HG03135 (cell line): ENCODE data around the gene SHD.

ENCODE experiments used
- ATAC-seq: cut with Tn5 transposase; IDR thresholded peaks from one replicate; pipeline ENCODE4 v1.9.1; 2021; ENCODE audit warnings: mild to moderate bottlenecking, moderate library complexity; ENCODE audit not compliant: unreplicated experiment

The SHD gene

DNA sequence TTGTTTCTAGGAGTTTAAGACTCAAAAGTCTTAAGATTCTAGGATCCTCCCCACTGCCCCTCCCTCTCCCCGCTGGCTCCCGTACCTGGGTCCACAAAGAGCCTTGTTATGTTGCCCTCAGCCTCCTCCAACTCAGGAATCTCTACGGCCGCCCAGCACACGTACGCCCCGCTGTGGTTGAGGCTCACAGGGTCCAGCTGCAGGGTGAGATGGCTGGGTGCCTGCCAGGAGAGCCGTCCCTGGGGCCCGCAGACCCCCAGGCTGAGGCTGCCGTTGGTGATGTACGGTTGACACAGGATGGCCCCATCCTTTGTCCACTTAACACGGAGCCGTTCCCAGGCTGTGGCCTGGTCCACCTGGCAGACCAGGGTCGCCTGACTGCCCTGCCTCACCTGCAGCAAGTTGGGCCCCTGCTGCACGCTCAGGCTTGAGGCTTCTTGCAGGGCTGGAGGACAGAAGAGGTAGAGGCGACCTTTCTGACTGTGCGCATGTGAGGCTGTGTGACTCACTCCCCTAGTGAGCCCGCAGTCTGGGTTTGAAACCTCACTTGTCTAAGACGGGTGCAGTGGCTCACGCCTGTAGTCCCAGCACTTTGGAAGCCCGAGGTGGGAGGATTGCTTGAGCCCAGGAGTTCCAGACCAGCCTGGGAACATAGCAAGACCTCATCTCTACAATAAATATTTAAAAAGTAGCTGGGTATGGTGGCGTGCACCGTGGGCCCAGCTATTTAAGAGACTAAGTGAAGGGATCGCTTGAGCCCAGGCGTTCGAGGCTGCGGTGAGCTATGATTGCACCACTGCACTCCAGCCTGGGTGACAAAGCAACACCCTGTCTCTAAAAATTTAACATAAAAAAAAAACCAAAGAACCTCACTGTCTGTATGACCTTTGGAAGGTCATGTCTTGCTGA, 19.1 kb downstream of the SHD start:
- ATAC-seq = no peak

DNA sequence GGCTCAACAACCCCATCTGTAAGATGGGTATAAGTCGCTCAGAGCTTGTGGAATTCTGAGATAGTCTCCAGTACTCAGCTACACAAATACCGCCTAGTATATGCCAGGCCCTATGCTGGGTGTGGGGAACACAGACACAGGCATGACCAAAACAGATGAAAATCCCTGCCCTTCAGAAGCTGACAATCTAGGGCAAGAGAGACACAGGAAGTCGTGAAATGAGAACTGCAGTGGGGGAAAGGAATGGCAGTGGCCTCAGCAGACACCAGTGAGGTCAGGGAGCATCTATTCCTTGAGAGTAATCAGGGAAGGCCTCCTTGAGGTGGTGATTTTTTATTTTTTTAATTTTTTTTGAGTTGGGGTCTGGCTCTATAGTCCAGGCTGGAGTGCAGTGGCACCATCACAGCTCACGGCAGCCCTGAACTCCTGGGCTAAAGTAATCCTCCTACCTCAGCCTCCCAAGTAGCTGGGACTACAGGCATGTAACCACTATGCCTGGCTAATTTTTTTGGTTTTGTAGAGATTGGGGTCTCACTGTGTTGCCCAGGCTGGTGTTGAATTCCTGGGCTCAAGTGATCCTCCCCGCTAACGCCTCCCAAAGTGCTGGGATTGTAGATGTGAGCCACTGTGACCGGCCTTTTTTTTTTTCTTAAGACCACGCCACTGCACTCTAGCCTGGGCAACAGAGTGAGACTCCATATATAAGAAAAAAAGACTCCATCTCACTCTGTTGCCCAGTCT, 19.9 kb downstream of the SHD start:
- no peak for ATAC-seq

DNA sequence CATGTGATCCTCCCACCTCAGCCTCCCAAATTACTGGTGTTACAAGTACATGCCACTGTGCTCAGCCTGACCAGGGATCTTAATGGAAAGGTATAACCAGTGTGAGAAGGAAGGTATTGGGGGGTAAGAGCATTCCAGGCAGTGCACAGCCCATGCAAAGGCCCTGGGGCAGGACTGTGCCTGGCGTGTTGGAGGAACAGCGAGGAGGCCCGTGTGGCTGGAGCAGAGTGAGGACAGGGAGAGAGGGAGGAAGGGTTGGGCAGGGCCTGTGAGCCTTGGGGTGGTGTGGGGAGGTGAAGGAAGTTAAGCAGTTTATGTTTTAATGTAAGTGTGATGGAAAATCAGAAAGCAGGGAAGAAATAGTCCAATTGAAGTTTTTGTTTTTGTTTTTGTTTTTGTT, 21.5 kb downstream of the SHD start:
- ATAC-seq = no peak

DNA sequence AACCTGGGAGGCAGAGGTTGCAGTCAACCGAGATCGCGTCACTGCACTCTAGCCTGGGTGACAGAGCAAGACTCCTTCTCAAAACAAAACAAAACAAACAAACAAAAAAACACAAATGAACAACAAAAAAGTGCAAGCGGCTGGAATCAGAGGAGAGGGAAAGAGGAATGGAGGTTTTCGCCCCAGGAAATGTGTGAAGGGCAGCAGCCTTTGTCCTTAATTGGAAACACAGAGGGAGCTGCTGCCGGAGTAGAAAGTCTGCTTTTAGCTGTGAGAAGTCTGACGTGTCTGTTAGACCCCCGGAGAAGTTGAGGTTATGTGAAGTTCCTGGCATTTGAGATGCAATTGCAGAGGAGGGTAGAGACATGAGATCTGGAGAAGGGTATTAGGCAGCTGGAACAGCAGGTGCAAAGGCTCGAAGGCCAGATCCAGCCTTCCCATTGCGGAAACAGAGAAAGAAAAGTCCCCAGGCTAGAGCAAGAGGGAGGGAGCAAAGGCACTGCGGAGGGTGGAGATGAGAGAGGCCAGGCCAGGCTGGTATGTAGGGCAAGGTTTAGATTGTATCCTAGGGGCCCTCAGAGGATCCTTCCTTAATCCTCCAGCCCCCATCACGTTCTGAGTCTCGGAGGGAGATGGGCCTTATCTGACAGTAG, 22.6 kb downstream of the SHD start:
- no peak for ATAC-seq

DNA sequence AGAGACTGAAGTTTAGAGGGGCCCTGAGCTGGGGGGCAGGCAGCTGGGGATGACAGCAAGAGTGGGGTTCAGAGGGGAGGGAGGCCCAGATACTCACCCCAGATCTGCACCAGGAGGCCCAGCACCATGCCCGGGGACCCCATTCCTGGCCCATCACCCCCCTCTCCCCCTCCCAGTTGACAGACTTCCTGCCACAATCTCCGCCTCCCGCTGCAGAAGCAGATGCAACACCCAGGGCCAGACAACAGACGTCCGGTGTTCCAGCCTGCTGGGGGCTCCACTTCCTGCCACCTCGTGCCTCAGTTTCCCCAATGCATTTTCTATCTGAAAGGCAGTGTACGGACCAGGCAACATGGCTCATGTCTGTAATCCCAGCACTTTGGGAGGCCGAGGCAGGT, 23.2 kb downstream of the SHD start, which contains the start of gene TMIGD2:
TSS of gene TMIGD2 (minus strand) at position 147 of the 398 bp plus-strand sequence. CDS start at position 143, 4 bp downstream.
- ATAC-seq = no peak

DNA sequence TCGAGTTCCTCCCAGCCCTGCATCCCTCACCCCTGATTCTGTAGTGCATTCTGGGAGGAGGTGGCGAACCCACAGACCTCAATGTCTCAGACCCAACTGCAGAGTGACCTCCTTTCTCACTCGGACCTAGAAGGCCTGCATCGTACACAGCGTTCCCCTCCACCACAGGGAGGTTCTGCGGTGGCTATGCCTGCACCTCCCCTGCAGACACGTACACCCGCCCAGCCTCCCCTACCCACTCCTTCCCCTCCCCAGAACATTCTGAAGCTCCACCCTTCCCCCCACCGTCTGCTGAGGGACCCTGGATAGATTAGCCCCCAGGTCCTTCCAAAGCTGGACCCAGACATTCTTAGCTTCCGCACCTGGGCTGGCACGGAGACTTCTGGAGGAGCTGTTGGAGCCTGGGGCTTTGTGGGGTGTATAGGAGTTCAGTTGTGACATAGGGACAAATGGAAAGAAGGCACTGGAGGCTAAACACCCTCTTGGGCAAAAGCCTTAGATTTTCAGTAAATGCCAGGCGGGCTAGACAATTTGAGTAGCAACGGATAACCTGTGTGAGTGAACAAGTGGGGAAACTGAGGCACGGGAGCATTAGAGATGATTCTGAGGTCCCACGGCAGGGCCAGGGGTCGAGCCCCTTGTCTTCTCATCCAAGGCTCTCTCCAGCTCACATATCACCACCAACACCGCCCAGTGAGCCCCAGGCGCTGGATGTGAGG, 24.9 kb downstream of the SHD start:
- no peak for ATAC-seq

DNA sequence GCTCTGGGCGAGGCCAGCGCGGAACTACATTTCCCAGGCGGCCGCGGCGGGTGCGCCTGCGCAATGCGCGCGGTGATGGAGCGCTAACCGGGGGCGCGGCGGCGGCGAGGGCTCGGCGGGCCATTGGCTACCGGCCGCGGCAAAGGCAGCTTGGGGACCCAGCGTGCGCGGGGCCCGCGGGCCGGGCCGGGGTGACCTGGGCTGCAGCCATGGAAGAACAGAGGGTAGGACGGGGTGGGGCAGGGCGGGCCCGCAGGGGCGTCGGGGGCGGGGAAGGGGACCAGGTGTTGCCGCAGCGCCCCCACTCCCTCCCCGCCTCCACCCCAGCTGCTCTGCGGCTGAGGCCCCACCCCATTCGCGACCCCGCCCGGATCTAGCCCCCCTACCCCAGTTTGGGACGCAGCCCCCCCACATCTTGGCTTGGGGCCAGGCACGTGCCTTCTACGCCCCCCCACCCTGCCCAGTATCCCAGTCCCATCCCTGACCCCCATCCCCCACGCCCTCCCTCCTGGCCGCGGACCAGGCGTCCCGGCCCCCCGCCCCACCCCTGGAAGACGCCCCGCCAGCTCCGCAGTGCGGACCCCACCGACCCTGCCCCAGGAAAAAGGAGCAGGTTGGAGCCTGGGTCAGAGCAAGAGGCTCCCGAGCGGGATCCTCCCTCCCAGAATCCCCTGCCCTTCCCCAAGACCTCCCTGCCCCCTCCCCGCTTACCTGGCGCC, 25.6 kb downstream of the SHD start, which contains the start of gene FSD1:
TSS of gene FSD1 (plus strand) at position 61 of the 719 bp plus-strand sequence. CDS start at position 210, 149 bp downstream.
- no peak for ATAC-seq

DNA sequence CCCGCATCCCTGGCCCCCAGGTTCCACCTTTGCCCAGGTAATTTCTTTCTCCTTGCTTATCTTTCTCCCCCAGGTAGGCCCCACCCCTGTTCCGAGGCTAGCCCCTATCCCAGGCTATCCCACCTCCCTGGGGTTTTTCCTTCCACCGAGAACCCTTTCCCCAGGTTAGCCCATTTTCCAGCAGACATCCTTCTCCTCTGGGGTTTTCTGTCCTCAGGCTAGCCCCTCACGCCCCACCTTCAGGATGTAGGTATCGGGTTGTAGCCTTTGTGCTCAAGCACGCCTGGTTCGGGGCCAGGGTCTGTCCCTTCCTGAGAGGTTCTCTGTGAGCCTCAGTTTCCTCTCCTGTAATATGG, 26.2 kb downstream of the SHD start:
- no peak for ATAC-seq

DNA sequence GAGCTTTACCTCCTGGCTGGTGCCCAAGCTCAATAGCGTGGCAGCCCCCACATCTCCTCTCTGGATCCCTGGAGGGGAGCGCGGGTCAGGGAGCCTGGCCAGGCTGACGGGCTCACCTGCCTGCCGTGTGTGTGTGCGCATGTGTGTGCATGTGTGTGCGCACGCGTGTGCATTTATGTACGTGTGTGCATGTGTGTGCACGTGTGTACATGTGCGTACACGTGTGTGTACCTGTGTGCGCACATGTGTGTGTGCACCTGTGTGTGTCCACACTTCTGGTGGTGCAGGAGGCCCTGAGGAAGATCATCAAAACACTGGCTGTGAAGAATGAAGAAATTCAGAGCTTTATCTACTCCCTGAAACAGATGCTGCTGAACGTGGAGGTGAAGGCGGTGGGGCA, 26.6 kb downstream of the SHD start:
- ATAC-seq = no peak

DNA sequence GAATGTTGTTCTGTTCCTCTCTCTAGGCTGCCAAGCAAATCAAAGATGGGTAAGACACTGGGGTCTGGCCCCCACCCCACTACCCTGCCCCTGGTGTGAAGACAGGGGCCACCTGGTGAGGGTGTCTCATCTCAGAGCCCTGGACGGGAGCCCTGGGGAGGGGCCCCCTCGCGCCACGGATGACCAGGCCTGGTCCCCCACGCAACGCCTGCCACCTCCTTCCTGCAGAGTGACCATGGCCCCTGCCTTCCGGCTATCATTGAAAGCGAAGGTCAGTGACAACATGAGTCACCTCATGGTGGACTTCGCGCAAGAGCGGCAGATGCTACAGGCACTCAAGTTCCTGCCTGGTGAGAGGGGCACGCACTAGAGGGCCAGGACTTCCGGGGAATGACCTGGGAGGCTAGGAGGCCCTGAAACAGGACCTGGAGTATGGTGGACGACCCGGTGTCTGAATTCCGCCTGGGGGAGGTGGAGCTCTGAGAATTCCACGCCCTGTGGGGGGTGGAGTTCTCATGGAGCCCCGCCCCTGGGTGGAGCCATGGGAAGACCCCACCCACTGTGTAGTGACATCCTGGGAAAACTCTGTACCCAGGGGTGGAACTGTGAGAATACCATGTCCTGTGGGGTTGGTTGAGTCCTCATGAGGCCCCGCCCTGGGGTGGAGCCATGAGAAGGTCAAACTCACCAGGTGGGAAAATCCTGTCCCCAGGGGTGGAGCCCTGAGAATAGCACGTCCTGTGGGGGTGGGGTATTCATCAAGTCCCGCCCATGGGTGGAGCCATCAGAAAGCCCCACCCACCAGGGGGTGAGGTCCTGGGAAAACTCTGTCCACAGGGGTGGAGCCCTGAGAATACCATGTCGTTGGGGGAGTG, 31.4 kb downstream of the SHD start:
- ATAC-seq = no peak

DNA sequence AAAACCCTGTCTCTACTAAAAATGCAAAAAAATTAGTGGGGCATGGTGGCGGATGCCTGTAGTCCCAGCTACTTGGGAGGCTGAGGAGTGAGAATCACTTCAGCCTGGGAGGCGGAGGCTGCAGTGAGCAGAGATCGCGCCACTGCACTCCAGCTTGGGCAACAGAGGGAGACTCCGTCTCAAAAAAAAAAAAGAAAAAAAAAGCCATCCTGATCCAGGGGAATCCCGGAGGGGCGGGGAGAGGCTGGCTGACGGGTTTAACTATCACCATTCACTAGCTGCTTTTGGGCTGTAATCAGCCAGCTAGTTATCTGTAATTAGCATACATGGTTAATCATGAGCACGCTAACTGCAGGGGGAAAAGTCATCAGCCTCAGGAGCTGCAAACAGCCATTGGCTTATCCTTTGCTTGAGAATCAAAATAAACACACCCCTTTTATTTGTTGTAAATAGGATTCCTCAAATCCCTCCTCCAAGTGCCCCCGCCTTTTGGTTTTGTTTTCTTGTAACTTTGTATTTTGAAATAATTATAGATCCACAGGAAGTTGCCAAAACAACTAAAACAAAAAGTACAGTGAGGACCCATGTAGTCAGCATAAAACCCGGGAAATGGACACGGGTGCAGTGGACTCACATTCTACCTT, 34.9 kb downstream of the SHD start:
- no peak for ATAC-seq

DNA sequence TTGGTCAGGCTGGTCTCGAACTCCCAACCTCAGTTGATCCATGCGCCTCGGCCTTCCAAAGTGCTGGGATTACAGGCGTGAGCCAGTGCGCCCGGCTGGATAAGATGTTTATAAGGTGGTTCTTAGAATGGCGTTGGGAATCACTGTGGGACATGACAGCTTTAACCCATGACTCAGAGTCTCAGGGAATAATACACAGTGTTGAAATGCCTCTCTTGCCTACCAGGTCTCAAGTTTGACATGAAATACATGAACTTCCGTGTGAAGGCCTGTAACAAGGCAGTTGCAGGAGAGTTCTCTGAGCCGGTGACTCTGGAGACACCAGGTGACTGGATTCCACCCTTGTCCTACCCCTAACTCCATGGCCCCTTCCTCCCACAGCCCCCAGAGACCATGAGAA, 37.9 kb downstream of the SHD start:
- no peak for ATAC-seq

DNA sequence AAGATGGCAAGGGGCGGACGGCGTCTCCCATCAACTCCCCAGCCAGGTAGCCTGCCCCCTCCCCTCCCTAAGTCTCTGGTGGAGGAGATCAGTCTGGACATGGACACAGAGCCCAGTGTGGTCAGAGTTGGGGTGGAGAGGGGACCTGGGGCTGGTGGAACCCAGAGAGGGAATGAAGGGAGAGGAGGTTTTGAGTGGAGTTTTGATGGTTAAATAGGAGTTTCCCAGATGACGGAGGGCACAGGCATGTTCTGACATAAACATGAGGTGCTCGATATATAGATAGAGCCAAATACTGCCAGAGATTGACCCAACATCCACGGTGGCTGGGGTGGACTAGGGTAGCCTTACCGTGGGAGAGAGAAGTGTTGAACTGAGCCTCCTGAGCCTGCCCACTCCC, 39.4 kb downstream of the SHD start:
- ATAC-seq = no peak

DNA sequence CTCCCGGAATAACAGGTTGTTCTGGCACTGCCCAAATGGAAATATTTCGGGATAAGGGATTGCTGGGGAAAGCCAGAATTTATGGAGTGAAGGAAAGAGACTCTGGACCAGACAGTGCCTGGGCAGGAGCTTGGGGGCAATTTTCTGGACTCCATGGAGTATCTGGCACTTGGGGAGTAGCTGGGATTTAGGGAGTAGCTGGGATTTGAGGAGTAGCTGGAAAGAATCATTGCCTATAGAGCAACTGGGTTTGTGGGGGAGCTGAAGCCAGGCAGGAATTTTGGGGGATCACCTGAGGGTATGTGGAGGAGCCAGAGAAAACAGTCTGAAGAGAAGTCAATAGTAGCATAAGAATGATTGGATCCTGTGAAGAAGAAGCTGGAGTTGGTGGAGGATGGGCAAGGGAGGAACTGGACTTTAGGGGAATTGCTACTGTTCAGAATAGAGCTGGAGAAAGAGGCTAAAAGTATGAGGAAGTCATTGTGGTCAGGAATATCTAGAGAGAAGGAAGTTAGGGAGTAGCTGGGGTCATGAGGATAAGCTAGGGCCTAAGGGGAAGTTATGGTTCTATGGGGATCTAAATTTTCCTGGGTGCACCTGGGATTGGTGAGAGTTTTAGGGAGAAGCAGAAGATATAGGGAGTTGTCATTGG, 40.1 kb downstream of the SHD start:
- no peak for ATAC-seq

DNA sequence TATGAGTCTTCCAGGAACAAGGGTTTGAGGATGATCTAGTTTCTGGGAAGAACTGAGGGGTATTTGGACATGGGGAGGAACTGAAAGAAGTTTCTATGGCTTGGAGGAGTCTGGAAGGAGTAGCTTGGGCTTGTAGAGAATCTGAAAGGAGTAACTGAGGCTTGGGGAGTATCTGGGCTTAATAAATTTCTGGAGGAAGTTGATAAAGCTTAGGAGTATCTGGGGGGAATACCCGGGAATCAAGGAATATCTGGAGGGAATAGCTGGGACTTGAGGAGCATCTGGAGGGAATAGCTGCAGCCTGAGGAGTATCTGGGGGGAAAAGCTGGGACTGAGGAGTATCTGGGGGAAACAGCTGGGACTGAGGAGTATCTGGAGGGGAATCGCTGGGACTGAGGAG, 41.4 kb downstream of the SHD start:
- ATAC-seq = no peak

DNA sequence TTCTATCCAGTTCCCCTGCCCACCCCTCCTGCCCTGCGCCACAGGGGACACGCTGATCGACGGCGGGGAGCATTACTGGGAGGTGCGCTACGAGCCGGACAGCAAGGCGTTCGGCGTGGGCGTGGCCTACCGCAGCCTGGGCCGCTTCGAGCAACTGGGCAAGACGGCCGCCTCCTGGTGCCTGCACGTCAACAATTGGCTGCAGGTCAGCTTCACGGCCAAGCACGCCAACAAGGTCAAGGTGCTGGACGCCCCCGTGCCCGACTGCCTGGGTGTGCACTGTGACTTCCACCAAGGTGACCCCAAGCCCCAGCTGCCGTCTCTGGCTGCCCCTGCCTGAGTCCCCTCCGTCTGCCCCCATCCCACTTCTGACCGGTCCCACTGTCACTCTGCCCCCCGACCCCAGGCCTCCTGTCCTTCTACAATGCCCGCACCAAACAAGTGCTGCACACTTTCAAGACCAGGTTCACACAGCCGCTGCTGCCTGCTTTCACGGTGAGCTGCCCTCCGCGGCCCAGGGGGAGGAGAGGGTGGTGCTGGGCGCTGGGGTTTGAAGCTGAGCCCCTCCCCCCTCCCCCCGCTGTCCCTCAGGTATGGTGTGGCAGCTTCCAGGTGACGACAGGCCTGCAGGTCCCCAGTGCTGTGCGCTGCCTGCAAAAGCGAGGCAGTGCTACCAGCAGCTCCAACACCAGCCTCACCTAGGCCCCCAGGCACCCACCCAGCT, 44.0 kb downstream of the SHD start:
- no peak for ATAC-seq

DNA sequence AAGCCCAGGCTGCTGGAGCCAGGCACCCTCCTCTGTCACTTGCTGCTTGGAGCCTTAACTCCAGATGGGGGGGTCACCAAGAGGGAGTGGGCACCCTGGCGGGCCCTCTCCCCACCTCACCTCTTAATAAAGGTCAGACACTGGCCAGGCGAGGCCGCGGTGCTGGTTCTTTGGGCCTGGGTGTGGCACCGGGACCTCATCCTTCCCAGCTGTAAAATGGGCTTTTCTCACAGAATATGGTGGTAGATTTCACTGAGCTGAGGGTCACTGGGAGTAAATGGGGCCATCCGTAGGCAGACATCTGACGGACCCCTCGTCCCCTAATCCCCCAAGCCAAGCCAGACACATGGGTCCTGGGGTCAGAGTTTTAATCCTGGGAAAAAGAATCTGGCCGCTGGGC, 44.6 kb downstream of the SHD start:
- no peak for ATAC-seq

DNA sequence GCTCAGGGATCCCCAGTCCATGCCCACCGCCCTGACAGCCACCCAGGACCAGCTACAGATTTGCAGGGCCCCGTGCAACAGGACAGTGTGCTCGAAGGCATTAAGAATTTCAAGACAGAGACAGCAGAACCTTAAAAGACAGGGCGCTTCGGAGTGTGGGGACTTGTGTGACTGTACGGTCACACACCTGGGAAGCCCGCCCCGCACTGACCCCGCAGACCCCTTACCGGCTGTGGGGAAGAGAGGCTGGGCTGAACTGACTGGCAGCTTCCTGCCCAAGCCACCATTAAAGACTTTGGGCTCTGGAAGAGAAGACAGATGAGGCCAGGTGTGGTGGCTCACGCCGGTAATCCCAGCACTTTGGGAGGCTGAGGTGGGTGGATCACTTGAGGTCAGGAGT, 45.2 kb downstream of the SHD start:
- no peak for ATAC-seq
